ENCODE results near the gene KLHL17. TPM values are rescaled to one million over a fixed set of nuclear protein-coding genes. Genes with fewer than 3 reads are reported as not detected.

The KLHL17 gene
- total and polyA plus RNA-seq, 9 of the 15 experiments (the other 6 are each of a cell fraction or from before 2014, with no cell fraction given) = 0.14 to 84.8 (median 13.0) TPM

- Histone ChIP-seq H3K9ac (ENCODE audit: insufficient read depth in 1 of 2, low read depth in 2 of 2, low read length in 2 of 2) (peak overlapping the region in 1 of 2 experiments; percentile 64; a peak in 1 of 4 replicates), H3K9me3 (replicated peaks; ENCODE audit: control insufficient read depth, insufficient read depth, low read depth, low read length) (no peaks in the 10 kb centered on the region), H3K4me2 (ENCODE audit: insufficient read depth, low read length) (no peak overlapping the region), H3K27me3 (ENCODE audit: control insufficient read depth in 2 of 2, insufficient read depth in 2 of 2, low read length in 2 of 2) (peaks cover 26 to 68% of the 10 kb centered on the region in 2 experiments; a peak in 4 of 5 replicates), H4K20me1 (replicated peaks; ENCODE audit: control insufficient read depth, insufficient read depth, low read length) (peaks cover 18% of the 10 kb centered on the region), H3K36me3 (ENCODE audit: control insufficient read depth, insufficient read depth, low read length) (no peaks in the 10 kb centered on the region), H3K4me3 (no peak overlapping the region), H3K27ac (ENCODE audit: extremely low read depth, low read depth, low read length) (no peak overlapping the region), H3K4me1 (replicated peaks in 1 of 2; ENCODE audit: control insufficient read depth in 2 of 2, insufficient read depth in 2 of 2, low read length in 2 of 2) (peaks cover 0 to 75% of the 10 kb centered on the region in 2 experiments; a peak in 4 of 5 replicates), H3K9me1 (ENCODE audit: control insufficient read depth, insufficient read depth, low read length) (no peaks in the 10 kb centered on the region), H2AFZ (ENCODE audit: low read depth, low read length) (no peak overlapping the region), H3K79me2 (ENCODE audit: control insufficient read depth, insufficient read depth, low read length) (no peaks in the 10 kb centered on the region)
- no TSS peak for BruUV-seq (replicated peaks)
- ATAC-seq = no peak
- DNase-seq (ENCODE audit: extremely low read depth in 1 of 4, low spot score in 3 of 4) = no peak
- TF ChIP-seq TEAD2 (tag; IDR thresholded peaks at IDR 0.05) (no peak), SMAD2 (IDR thresholded peaks at IDR 0.05; ENCODE audit: low read depth, low read length) (no peak), POLR3A (IDR thresholded peaks at IDR 0.05; ENCODE audit: borderline replicate concordance, extremely low read depth, insufficient read depth, insufficient read length) (no peak), RBM25 (IDR thresholded peaks at IDR 0.05; ENCODE audit: low read depth, low read length, severe bottlenecking) (no peak), ELF4 (CRISPR knock-in tag; IDR thresholded peaks at IDR 0.05) (no peak), ZNF445 (CRISPR knock-in tag; IDR thresholded peaks at IDR 0.05; ENCODE audit: low read depth) (no peak)
- TF ChIP-seq, protein P1, sequence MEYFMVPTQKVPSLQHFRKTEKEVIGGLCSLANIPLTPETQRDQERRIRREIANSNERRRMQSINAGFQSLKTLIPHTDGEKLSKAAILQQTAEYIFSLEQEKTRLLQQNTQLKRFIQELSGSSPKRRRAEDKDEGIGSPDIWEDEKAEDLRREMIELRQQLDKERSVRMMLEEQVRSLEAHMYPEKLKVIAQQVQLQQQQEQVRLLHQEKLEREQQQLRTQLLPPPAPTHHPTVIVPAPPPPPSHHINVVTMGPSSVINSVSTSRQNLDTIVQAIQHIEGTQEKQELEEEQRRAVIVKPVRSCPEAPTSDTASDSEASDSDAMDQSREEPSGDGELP (CRISPR knock-in tag; IDR thresholded peaks at IDR 0.05; ENCODE audit: borderline replicate concordance) = 0 out of 2 replicates have a peak, but pooled peaks have one; percentile 11
- ChIA-PET CTCF (ENCODE audit: low intra/inter-chr PET ratio) (no interaction called here), POLR2A (interaction anchor here (0.7 to 1.7 kb wide), 2 partner anchors 9 to 21 kb away, joined by 3 to 5 read pairs; no protein-coding TSS in a partner anchor)
- FAIRE-seq = no peak
- in situ Hi-C loops (cut with MboI) (no loop called here), intact Hi-C loops (cut with micrococcal nuclease) (no loop called here)
- WGBS (ENCODE audit: insufficient coverage, low coverage, missing lambda C conversion rate) = 19% methylated on average over 25 of the region's 25 CpGs
These were observed 27.4 kb upstream of the KLHL17 start for GRCh38 chr1:932776-933602.
